ENCODE measurements around the gene EFCAB8.
"Not testable (repeated sequence)": the region's sequence is repeated elsewhere in the genome, so short reads cannot be mapped to it uniquely, and the experiment has no call there.

The EFCAB8 gene

GRCh38 chr20:32841174-32841573 lies 17.5 kb upstream of the EFCAB8 start:
- DNase-seq (ENCODE audit: low read depth): no peak

GRCh38 chr20:32841632-32842031 lies 17.1 kb upstream of the EFCAB8 start:
- DNase-seq (ENCODE audit: low read depth): no peak

- DNase-seq (ENCODE audit: low read depth): no peak
Observed at GRCh38 chr20:32842688-32843524, 15.8 kb upstream of the EFCAB8 start.

GRCh38 chr20:32845786-32846185 lies 12.9 kb upstream of the EFCAB8 start:
- no peak for DNase-seq (ENCODE audit: low read depth)

GRCh38 chr20:32846852-32847251 lies 11.9 kb upstream of the EFCAB8 start:
- no peak for DNase-seq (ENCODE audit: low read depth)

- DNase-seq (ENCODE audit: low read depth): no peak
Observed at GRCh38 chr20:32847964-32848363, 10.8 kb upstream of the EFCAB8 start.

GRCh38 chr20:32848846-32849245 lies 9.9 kb upstream of the EFCAB8 start:
- no peak for DNase-seq (ENCODE audit: low read depth)

GRCh38 chr20:32849577-32849976 lies 9.1 kb upstream of the EFCAB8 start:
- DNase-seq (ENCODE audit: low read depth): no peak

GRCh38 chr20:32855387-32855786 lies 3.3 kb upstream of the EFCAB8 start:
- no peak for DNase-seq (ENCODE audit: low read depth)

- DNase-seq (ENCODE audit: low read depth): no peak
Observed at GRCh38 chr20:32858189-32858588, 534 bp upstream of the EFCAB8 start.

- DNase-seq (ENCODE audit: low read depth): no peak
Observed at GRCh38 chr20:32861446-32861845, 2.7 kb downstream of the EFCAB8 start.

GRCh38 chr20:32869562-32869961 lies 10.8 kb downstream of the EFCAB8 start:
- DNase-seq (ENCODE audit: low read depth): no peak

GRCh38 chr20:32870526-32870925 lies 11.8 kb downstream of the EFCAB8 start:
- DNase-seq (ENCODE audit: low read depth): not testable (repeated sequence)

GRCh38 chr20:32870985-32871384 lies 12.3 kb downstream of the EFCAB8 start:
- DNase-seq (ENCODE audit: low read depth): no peak

GRCh38 chr20:32871627-32872160 lies 13.0 kb downstream of the EFCAB8 start:
- no peak for DNase-seq (ENCODE audit: low read depth)

GRCh38 chr20:32872266-32872665 lies 13.5 kb downstream of the EFCAB8 start:
- DNase-seq (ENCODE audit: low read depth): no peak

GRCh38 chr20:32875673-32876072 lies 16.9 kb downstream of the EFCAB8 start:
- DNase-seq (ENCODE audit: low read depth): no peak

GRCh38 chr20:32877507-32877906 lies 18.8 kb downstream of the EFCAB8 start:
- peak; percentile 4 for DNase-seq (ENCODE audit: low read depth)

- no peak for DNase-seq (ENCODE audit: low read depth)
Observed at GRCh38 chr20:32878820-32879219, 20.1 kb downstream of the EFCAB8 start.

- no peak for DNase-seq (ENCODE audit: low read depth)
Observed at GRCh38 chr20:32879538-32879937, 20.8 kb downstream of the EFCAB8 start.

- no peak for DNase-seq (ENCODE audit: low read depth)
Observed at GRCh38 chr20:32880635-32881034, 21.9 kb downstream of the EFCAB8 start.

GRCh38 chr20:32883081-32883480 lies 24.4 kb downstream of the EFCAB8 start:
- no peak for DNase-seq (ENCODE audit: low read depth)

- no peak for DNase-seq (ENCODE audit: low read depth)
Observed at GRCh38 chr20:32885185-32885584, 26.5 kb downstream of the EFCAB8 start.

GRCh38 chr20:32885952-32886351 lies 27.2 kb downstream of the EFCAB8 start:
- no peak for DNase-seq (ENCODE audit: low read depth)
